Measurements from ENCODE around the gene PRLR.

GRCh38 chr5:35163710-35164033 lies 66.6 kb downstream of the PRLR start:
- no peak for TF ChIP-seq CTCF (IDR thresholded peaks at IDR 0.05; ENCODE audit: low read depth, low read length, missing input control)
- TF ChIP-seq REST (IDR thresholded peaks at IDR 0.05), result no peak
- no peak for TF ChIP-seq ZBTB33 (IDR thresholded peaks at IDR 0.05)
- no peak for TF ChIP-seq YY1 (IDR thresholded peaks at IDR 0.05)
- TF ChIP-seq ATF3 (IDR thresholded peaks at IDR 0.05), result no peak

All from liver (tissue), 3 donors.